GM12878 (cell line): ENCODE measurements around the gene SRP14. TPM values are rescaled to one million over a fixed set of nuclear protein-coding genes. Genes with fewer than 3 reads are reported as not detected.
"Not testable (repeated sequence)": the region's sequence is repeated elsewhere in the genome, so short reads cannot be mapped to it uniquely, and the experiment has no call there.

Experiments
- ATAC-seq: fragments of 200-7000 bp; cut with Tn5 transposase; 3 replicates; pipeline ENCODE4 v1.9.1; 2020; ENCODE audit warnings: mild to moderate bottlenecking, moderate library complexity
- BruUV-seq: library from RNA; stranded (reverse); fragments of 400-500 nt; replicated peaks from 2 replicates; lab custom pipeline; 2021; lab: Mats Ljungman, UMichigan
- CTCF ChIA-PET: fragments of 300-600 bp; sonication (Branson Sonifier 250); formaldehyde crosslinking; extraction: SDS; loops from one replicate; lab custom pipeline; 2021; ENCODE audit warnings: inconsistent platforms; lab: Yijun Ruan, JAX
- POLR2A ChIA-PET: fragments of 350-600 bp; formaldehyde crosslinking; extraction: SDS; loops from one replicate; lab custom pipeline; 2021; ENCODE audit warnings: inconsistent platforms; lab: Charles Lee
- RAD21 ChIA-PET: fragments of 300-600 bp; sonication (Branson Sonifier 250); formaldehyde crosslinking; loops from one replicate; lab custom pipeline; 2023; ENCODE audit warnings: antibody characterized with exemption; ENCODE audit not compliant: unreplicated experiment; lab: Charles Lee
- SMC1A ChIA-PET: fragments of 300-600 bp; sonication (Branson Sonifier 250); formaldehyde crosslinking; loops from one replicate; lab custom pipeline; 2023; ENCODE audit not compliant: unreplicated experiment, uncharacterized antibody; lab: Charles Lee
- DNase-seq: peaks from one replicate; pipeline ENCODE4 v3.0.0-alpha.2; 2011; ENCODE audit warnings: low read depth, low spot score
- FAIRE-seq: peaks from 3 replicates; lab custom pipeline; 2011; peaks lifted over from hg19 to GRCh38; lab: Jason Lieb, UNC
- H2AFZ ChIP-seq: 2 replicates; pipeline ENCODE4 v1.6.0; 2011; ENCODE audit warnings: low read depth, low read length, control low read depth; ENCODE audit not compliant: control insufficient read depth
- H3K27ac ChIP-seq: 2 replicates; pipeline ENCODE4 v1.5.1; 2011; ENCODE audit warnings: control low read depth; ENCODE audit not compliant: control insufficient read depth, insufficient read depth
- H3K27me3 ChIP-seq, 2 experiments: replicated peaks in 1 of 2; 2 replicates each; pipeline versions ENCODE4 v1.6.0 to v1.6.1; 2011; ENCODE audit warnings: low read length in 1 of 2; ENCODE audit not compliant: control insufficient read depth in 2 of 2, insufficient read depth in 2 of 2
- H3K36me3 ChIP-seq, 2 experiments: 2 replicates each; pipeline ENCODE4 v1.5.1; 2011; ENCODE audit warnings: low read length in 1 of 2; ENCODE audit not compliant: control insufficient read depth in 2 of 2, insufficient read depth in 2 of 2
- H3K4me1 ChIP-seq: 2 replicates; pipeline ENCODE4 v1.6.1; 2011; ENCODE audit warnings: mild to moderate bottlenecking, low read length, moderate library complexity, mixed read lengths; ENCODE audit not compliant: control insufficient read depth, insufficient read depth
- H3K4me2 ChIP-seq: 2 replicates; pipeline ENCODE4 v1.6.0; 2011; ENCODE audit warnings: control low read depth; ENCODE audit not compliant: control insufficient read depth, insufficient read depth
- H3K4me3 ChIP-seq: fragments of 200-600 bp; sonication (generic); 2 replicates; pipeline ENCODE4 v1.5.1; 2016
- H3K79me2 ChIP-seq: 2 replicates; pipeline ENCODE4 v1.6.0; 2011; ENCODE audit warnings: low read length; ENCODE audit not compliant: control insufficient read depth, insufficient read depth
- H3K9ac ChIP-seq: 2 replicates; pipeline ENCODE4 v1.8.0; 2011; ENCODE audit warnings: low read length, control low read depth, mixed read lengths; ENCODE audit not compliant: control insufficient read depth, insufficient read depth
- H3K9me3 ChIP-seq: replicated peaks from 3 replicates; pipeline ENCODE4 v1.5.1; 2011; ENCODE audit warnings: mild to moderate bottlenecking, low read length; ENCODE audit not compliant: control insufficient read depth, insufficient read depth
- H4K20me1 ChIP-seq: 2 replicates; pipeline ENCODE4 v1.6.0; 2011; ENCODE audit not compliant: control insufficient read depth, insufficient read depth
- WGBS: methylation state at CpG from one replicate; pipeline ENCODE4 v1.1.6; 2016; ENCODE audit warnings: low lambda C conversion rate; ENCODE audit not compliant: insufficient replicate concordance, insufficient coverage; ENCODE audit errors: missing lambda C conversion rate; 5-methylcytosine and 5-hydroxymethylcytosine counted together
- in situ Hi-C: fragments of 300-500 bp; cut with MboI; formaldehyde crosslinking; loops from 9 replicates; pipeline ENCODE4 v1.14.3; 2018; ENCODE audit warnings: mixed read lengths
- intact Hi-C: fragments of 100-400 bp; cut with micrococcal nuclease; formaldehyde crosslinking; loops from one replicate; pipeline ENCODE4 v1.14.2; 2022; ENCODE audit not compliant: unreplicated experiment
- polyA plus RNA-seq, 11 experiments: library from polyadenylated mRNA; depleted of rRNA in 4 of 11; unstranded in 6 of 11; stranded (reverse) in 5 of 11; fragments of >200 nt; fragmentation: Nextera tagmentation in 4 of 11; fragmentation: Illumina TruSeq in 1 of 11; extraction: Ambion mirVana in 4 of 11; extraction: Trizol in 1 of 11; gene quantifications; 1 replicate in 1 of 11; 2 replicates in 10 of 11; pipeline versions ENCODE4 v1.2.1 to v1.2.3, GENCODE V29; 2011 to 2016; ENCODE audit warnings: inconsistent platforms in 2 of 11, missing spikeins in 2 of 11, low read depth in 1 of 11
- total RNA-seq, 4 experiments: library from RNA; depleted of rRNA in 3 of 4; stranded (reverse); fragments of >200 nt in 3 of 4; fragmentation: Illumina TruSeq in 1 of 4; extraction: Trizol in 1 of 4; gene quantifications; 2 replicates each; pipeline versions ENCODE4 v1.2.1 to v1.2.3, GENCODE V29; 2013 to 2021

The SRP14 gene
- total and polyA plus RNA-seq, 10 of the 15 experiments (the other 5 are each of a cell fraction or from before 2014, with no cell fraction given), result 141 to 1,182 (median 493) TPM

DNA sequence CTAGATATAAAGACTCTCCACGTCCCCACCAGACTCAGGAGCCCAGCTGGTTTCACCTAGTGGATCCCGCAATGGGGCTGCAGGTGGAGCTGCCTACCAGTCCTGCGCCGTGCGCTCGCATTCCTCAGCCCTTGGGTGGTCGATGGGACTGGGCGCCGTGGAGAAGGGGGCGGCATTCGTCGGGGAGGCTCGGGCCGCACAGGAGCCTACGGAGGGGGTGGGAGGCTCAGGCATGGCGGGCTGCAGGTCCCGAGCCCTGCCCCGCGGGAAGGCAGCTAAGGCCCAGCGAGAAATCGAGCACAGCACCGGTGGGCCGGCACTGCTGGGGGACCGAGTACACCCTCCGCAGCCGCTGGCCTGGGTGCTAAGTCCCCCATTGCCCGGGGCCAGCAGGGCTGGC is 35.7 kb upstream of the SRP14 start:
- H3K36me3 ChIP-seq, H3K79me2 ChIP-seq, H3K4me3 ChIP-seq, H3K4me2 ChIP-seq, in situ Hi-C loops, POLR2A ChIA-PET, intact Hi-C loops, H4K20me1 ChIP-seq, H3K9me3 ChIP-seq, DNase-seq, H3K4me1 ChIP-seq, ATAC-seq, FAIRE-seq, H3K27ac ChIP-seq, H2AFZ ChIP-seq, BruUV-seq, H3K9ac ChIP-seq, H3K27me3 ChIP-seq: not testable (repeated sequence)
- 97% methylated on average over 21 of the region's 27 CpGs for WGBS
- ChIA-PET RAD21 (interaction anchor here (1.1 kb wide), 1 partner anchor 20 kb away, joined by 3 read pairs; no protein-coding TSS in a partner anchor), SMC1A (interaction anchor here (0.8 to 43.9 kb wide), 2 partner anchors 13 to 30 kb away, joined by 3 to 981 read pairs; partner anchors contain the start of gene BMF), CTCF (interaction anchor here (23.9 kb wide), 1 partner anchor 28 kb away, joined by 578 read pairs; the partner anchor contains the start of gene BMF)

DNA sequence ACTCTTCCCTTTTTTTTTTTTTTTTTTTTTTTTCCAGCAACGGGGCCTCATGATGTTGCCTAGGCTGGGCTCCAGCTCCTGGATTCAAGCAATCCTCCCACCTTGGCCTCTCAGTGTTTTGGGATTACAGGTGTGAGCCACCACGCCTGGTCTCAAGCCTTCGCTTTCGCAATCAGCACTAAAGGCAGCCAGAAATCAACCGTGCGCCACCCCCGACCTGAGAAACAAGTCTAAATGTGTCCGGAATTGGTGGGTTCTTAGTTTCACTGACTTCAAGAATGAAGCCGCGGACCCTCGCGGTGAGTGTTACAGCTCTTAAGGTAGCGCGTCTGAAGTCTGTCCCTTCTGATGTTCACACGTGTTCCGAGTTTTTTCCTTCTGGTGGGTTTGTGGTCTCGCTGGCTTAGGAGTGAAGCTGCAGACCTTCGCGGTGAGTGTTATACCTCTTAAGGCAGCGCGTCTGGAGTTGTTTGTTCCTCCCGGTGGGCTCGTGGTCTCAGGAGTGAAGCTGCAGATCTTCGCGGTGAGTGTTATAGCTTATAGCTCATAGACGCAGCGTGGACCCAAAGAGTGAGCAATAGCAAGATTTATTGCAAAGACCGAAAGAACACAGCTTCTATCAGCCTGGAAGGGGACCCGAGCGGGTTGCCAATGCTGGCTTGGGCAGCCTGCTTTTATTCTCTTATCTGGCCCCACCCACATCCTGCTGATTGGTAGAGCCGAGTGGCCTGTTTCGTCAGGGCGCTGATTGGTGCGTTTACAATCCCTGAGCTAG is 34.9 kb upstream of the SRP14 start:
- H3K36me3 ChIP-seq, H3K4me3 ChIP-seq, BruUV-seq, H2AFZ ChIP-seq, DNase-seq, H3K27ac ChIP-seq, intact Hi-C loops, POLR2A ChIA-PET, H3K79me2 ChIP-seq, FAIRE-seq, H3K4me2 ChIP-seq, H3K9me3 ChIP-seq, ATAC-seq, H4K20me1 ChIP-seq, in situ Hi-C loops, H3K9ac ChIP-seq, H3K27me3 ChIP-seq: not testable (repeated sequence)
- SMC1A ChIA-PET, result interaction anchor here (0.8 to 43.9 kb wide), 3 partner anchors 14 to 30 kb away, joined by 3 to 981 read pairs (median 4); partner anchors contain the start of gene BMF
- CTCF ChIA-PET, result interaction anchor here (1.3 to 23.9 kb wide), 2 partner anchors 20 to 28 kb away, joined by 4 to 578 read pairs; partner anchors contain the start of gene BMF
- RAD21 ChIA-PET, result interaction anchor here (1.1 kb wide), 1 partner anchor 20 kb away, joined by 3 read pairs; no protein-coding TSS in a partner anchor
- 90% methylated on average over 31 of the region's 34 CpGs for WGBS
- peaks cover 12% of the 10 kb centered on the region for H3K4me1 ChIP-seq
